HEK293T (cell line): Measurements from ENCODE around the gene USP6.
"Not testable (repeated sequence)": the region's sequence is repeated elsewhere in the genome, so short reads cannot be mapped to it uniquely, and the experiment has no call there.

ENCODE experiments used
- CTCF ChIA-PET: fragments of 350-600 bp; formaldehyde crosslinking; extraction: SDS; loops from one replicate; lab custom pipeline; 2021; ENCODE audit warnings: antibody characterized with exemption, inconsistent platforms; lab: Yijun Ruan, JAX
- POLR2A ChIA-PET: fragments of 350-600 bp; formaldehyde crosslinking; extraction: SDS; loops from one replicate; lab custom pipeline; 2020; ENCODE audit warnings: antibody characterized with exemption, inconsistent platforms; lab: Yijun Ruan, JAX
- DNase-seq: peaks from one replicate; pipeline ENCODE4 v3.0.0; 2012; ENCODE audit warnings: mixed read lengths; ENCODE audit errors: extremely low spot score
- ARNT ChIP-seq: fragments of 450-650 bp; IDR thresholded peaks from 2 replicates; pipeline ENCODE4 v1.6.1; 2017; ENCODE audit warnings: mild to moderate bottlenecking
- BHLHE40 ChIP-seq: fragments of 450-650 bp; IDR thresholded peaks from 2 replicates; pipeline ENCODE4 v1.6.1; 2016; ENCODE audit warnings: mild to moderate bottlenecking, moderate library complexity, borderline replicate concordance
- CTBP1 ChIP-seq: fragments of 450-650 bp; IDR thresholded peaks from 2 replicates; pipeline ENCODE4 v1.6.1; 2016; ENCODE audit warnings: borderline replicate concordance
- ELF4 ChIP-seq: fragments of 450-650 bp; IDR thresholded peaks from 2 replicates; pipeline ENCODE4 v1.6.1; 2017; ENCODE audit warnings: antibody characterized with exemption
- FOXA1 ChIP-seq: fragments of 450-650 bp; IDR thresholded peaks from 2 replicates; pipeline ENCODE4 v1.6.1; 2016; ENCODE audit warnings: mild to moderate bottlenecking
- FOXK2 ChIP-seq: fragments of 450-650 bp; IDR thresholded peaks from 2 replicates; pipeline ENCODE4 v1.6.1; 2016; ENCODE audit warnings: mild to moderate bottlenecking
- FOXM1 ChIP-seq: fragments of 450-650 bp; IDR thresholded peaks from 2 replicates; pipeline ENCODE4 v1.6.1; 2017; ENCODE audit warnings: mild to moderate bottlenecking, borderline replicate concordance
- HDGF ChIP-seq: fragments of 450-650 bp; IDR thresholded peaks from 2 replicates; pipeline ENCODE4 v1.6.1; 2017; ENCODE audit warnings: antibody characterized with exemption, borderline replicate concordance
- L3MBTL2 ChIP-seq: fragments of 450-650 bp; conservative IDR thresholded peaks from 2 replicates; pipeline ENCODE4 v1.6.1; 2016; ENCODE audit warnings: mild to moderate bottlenecking
- LEF1 ChIP-seq: fragments of 450-650 bp; IDR thresholded peaks from 2 replicates; pipeline ENCODE4 v1.6.1; 2017; ENCODE audit warnings: mild to moderate bottlenecking, borderline replicate concordance
- NFRKB ChIP-seq: fragments of 450-650 bp; IDR thresholded peaks from 2 replicates; pipeline ENCODE4 v1.6.1; 2016; ENCODE audit warnings: mild to moderate bottlenecking, moderate library complexity
- PKNOX1 ChIP-seq: fragments of 450-650 bp; IDR thresholded peaks from 2 replicates; pipeline ENCODE4 v1.6.1; 2016
- SP1 ChIP-seq: fragments of 450-650 bp; IDR thresholded peaks from 2 replicates; pipeline ENCODE4 v1.6.1; 2017
- TARDBP ChIP-seq: fragments of 450-650 bp; IDR thresholded peaks from 2 replicates; pipeline ENCODE4 v1.6.1; 2016
- ZNF384 ChIP-seq: fragments of 450-650 bp; IDR thresholded peaks from 2 replicates; pipeline ENCODE4 v1.6.1; 2016

USP6 gene

DNA sequence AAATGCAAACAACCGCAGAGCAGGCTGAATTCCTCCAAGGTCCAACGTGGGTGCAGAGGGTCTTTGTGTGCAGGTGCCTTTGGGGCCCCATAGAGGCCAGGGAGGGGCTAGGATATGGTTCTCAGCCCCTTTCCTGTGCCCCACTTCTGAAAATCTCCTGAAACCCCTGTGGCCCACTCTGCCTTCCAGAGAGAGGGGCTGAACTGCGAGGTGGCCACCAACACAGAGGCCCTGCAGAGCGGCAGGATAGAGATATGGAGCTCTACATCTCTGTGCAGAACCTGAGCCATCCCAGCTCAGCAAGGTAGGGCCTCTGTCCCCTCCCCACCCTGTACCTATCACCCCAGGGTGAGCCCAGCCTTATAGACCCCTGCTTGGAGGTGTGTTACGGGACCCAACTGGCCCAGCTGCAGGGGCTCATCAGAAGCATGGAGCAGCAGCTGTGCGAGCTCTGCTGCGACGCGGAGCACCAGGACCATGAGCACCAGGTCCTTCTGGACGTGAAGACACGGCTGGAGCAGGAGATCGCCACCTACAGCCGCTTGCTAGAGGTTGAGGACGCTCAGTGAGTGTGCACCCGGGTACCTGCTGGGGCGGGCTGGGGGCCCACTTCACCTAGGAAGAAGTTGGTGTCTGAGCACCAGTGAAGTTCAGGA, 5.5 kb downstream of the USP6 start:
- no peak for TF ChIP-seq TARDBP
- no peak for TF ChIP-seq NFRKB
- no peak for TF ChIP-seq HDGF
- no peak for TF ChIP-seq BHLHE40
- no peak for TF ChIP-seq FOXM1

DNA sequence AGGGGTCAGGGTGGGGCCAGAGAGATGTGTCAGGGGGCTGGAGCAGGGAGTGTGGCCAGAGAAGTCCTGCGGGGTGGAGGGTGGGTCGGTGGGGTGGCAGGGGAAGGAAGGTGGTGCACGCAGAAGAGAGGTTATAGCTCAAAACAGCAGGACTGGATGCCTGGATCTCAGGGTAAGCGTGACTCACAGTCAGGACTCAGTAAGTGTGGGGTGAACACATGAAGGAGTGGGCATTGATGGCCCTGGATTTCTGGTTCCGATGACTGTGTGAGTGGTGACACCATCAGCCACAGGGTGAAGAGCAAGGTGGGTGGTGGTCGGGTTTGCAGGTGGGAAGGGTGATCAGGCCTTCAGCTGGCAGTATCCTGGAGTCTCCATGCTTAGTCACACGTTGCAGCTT, 6.2 kb downstream of the USP6 start:
- POLR2A ChIA-PET, DNase-seq, CTCF ChIA-PET: not testable (repeated sequence)

More for the DNA sequence above, 5.5 kb downstream of the USP6 start:
- CTCF ChIA-PET, result no interaction called here
- no peak for DNase-seq
- POLR2A ChIA-PET, result no interaction called here

GRCh38 chr17:5122586-5123342, 6.9 kb downstream of the USP6 start:
- CTCF ChIA-PET, result no interaction called here
- POLR2A ChIA-PET, result no interaction called here
- DNase-seq, result no peak
- TF ChIP-seq LEF1 (no peak), NFRKB (no peak), SP1 (no peak), FOXA1 (no peak), FOXK2 (no peak), ELF4 (no peak), PKNOX1 (no peak)

DNA sequence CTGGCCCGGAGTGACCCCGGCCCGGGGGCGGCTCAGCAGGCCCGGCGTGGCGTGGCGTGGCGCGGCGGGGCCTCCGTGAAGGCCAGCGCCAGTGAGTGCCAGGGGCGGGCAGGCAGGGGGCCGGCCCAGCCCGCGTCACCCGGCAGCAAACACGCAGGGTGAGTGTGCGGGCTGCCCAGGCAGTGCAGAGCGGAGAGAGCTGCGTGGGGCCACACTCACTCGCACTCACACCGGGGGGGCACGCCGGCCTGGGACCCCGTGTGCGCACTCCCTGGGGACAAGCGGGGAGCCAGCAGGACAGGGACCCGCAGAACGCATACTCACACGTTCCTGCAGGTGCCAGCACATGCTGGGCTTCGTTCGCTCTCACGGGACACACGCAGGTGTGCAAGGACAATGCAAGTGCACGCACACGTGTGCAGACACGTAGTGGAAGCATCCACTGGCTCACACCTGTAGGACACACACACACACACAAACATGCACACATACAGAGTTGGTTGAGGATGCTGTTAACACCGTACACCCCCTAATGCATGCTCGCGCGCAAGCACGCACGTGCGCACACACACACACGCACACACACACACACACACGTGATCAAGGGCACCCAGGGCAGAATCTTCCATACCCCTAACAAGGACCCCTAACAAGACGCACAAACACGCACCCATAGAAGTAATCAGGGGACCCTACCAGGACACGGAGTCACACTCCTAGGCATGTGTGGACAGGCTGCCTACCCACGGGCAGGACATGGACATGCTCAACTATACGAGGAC, 7.7 kb downstream of the USP6 start:
- TF ChIP-seq TARDBP (no peak), FOXA1 (no peak), HDGF (no peak), ARNT (no peak), L3MBTL2 (no peak)
- POLR2A ChIA-PET, result no interaction called here
- CTCF ChIA-PET, result no interaction called here
- no peak for DNase-seq

DNA sequence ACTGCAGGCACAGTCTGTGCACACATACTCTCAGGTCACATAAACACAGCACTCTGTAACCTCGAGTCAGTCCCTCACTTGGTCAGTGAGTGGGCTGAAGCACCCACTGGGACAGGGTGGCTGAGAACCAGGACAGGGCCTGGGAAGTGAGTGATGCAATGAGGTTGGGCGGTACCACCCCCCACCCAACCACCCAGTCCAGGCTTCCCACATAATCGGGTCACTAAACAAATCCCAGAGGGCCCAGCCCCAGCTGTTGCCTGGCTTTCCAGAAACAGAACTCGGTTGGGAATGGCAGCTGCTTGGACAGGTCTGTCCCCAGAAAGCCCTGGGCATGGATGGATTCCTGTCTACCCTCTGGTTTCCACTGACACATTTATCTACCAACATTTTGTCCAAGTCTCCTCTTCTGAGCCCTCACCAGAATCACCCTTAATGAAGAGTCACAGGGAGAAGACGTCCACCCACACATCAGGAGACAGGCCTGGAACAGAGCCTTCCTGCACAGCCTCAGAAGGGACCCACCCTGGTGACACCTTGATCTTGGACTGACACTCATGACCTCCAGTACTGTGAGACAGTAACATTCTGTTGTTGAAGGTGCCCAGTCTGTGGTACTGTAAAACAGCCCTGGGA, 8.4 kb downstream of the USP6 start:
- CTCF ChIA-PET, DNase-seq, POLR2A ChIA-PET: not testable (repeated sequence)

- CTCF ChIA-PET, POLR2A ChIA-PET, DNase-seq: not testable (repeated sequence)
Observed at GRCh38 chr17:5124896-5125295, 9.1 kb downstream of the USP6 start.

GRCh38 chr17:5126719-5127488, 11.1 kb downstream of the USP6 start:
- TF ChIP-seq TARDBP, result no peak
- TF ChIP-seq HDGF, result no peak
- TF ChIP-seq SP1, result no peak
- TF ChIP-seq L3MBTL2, result no peak
- no peak for TF ChIP-seq BHLHE40
- no peak for TF ChIP-seq ARNT
- no peak for TF ChIP-seq LEF1
- TF ChIP-seq FOXM1, result no peak
- no peak for TF ChIP-seq ZNF384
- TF ChIP-seq FOXA1, result no peak
- DNase-seq, result no peak
- ChIA-PET CTCF (no interaction called here), POLR2A (no interaction called here)

DNA sequence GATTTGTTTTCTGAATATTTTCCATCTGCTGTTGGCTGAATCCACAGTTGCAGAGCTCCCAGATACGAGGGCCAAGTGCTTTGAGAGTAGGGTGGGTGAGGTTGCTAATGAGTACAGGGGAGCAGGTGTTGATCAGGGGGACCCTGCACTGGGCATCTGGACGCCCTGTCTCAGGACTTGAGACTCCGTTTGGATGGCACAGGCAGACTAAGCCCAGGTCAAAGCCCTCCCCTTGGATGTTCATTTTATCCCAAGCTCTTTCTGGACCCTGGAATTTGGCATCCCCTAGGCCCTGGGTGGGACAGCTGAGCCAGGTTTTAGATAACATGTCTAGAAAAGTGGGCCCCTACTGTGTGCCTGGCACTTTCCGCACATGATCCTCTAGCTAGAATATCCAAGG, 12.1 kb downstream of the USP6 start:
- CTCF ChIA-PET, result no interaction called here
- DNase-seq, result no peak
- POLR2A ChIA-PET, result no interaction called here
- TF ChIP-seq HDGF (no peak), ELF4 (no peak), L3MBTL2 (no peak), FOXK2 (no peak), CTBP1 (no peak)

GRCh38 chr17:5128387-5128786, 12.6 kb downstream of the USP6 start:
- DNase-seq, CTCF ChIA-PET, POLR2A ChIA-PET: not testable (repeated sequence)
